Measurements from ENCODE around the gene MFAP3L.

GRCh38 chr4:170017252-170017651 is 8.9 kb downstream of the MFAP3L start:
- TF ChIP-seq POLR2A (IDR thresholded peaks at IDR 0.05; ENCODE audit: low read depth): no peak
- TF ChIP-seq, protein P1, sequence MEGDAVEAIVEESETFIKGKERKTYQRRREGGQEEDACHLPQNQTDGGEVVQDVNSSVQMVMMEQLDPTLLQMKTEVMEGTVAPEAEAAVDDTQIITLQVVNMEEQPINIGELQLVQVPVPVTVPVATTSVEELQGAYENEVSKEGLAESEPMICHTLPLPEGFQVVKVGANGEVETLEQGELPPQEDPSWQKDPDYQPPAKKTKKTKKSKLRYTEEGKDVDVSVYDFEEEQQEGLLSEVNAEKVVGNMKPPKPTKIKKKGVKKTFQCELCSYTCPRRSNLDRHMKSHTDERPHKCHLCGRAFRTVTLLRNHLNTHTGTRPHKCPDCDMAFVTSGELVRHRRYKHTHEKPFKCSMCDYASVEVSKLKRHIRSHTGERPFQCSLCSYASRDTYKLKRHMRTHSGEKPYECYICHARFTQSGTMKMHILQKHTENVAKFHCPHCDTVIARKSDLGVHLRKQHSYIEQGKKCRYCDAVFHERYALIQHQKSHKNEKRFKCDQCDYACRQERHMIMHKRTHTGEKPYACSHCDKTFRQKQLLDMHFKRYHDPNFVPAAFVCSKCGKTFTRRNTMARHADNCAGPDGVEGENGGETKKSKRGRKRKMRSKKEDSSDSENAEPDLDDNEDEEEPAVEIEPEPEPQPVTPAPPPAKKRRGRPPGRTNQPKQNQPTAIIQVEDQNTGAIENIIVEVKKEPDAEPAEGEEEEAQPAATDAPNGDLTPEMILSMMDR (IDR thresholded peaks at IDR 0.05): no peak
